HCT116 (cell line): ENCODE measurements around the gene KAZN. TPM values are rescaled to one million over a fixed set of nuclear protein-coding genes. Genes with fewer than 3 reads are reported as not detected.

Experiments used
- ATAC-seq: fragments of 200-7000 bp; cut with Tn5 transposase; 2 replicates; pipeline ENCODE4 v1.9.1; 2020; ENCODE audit warnings: mild to moderate bottlenecking, moderate library complexity
- BruUV-seq: library from RNA; stranded (reverse); fragments of 400-500 nt; replicated peaks from 2 replicates; lab custom pipeline; 2021; lab: Mats Ljungman, UMichigan
- CTCF ChIA-PET: fragments of 300-600 bp; sonication (Branson Sonifier 250); formaldehyde crosslinking; loops from one replicate; lab custom pipeline; 2021; ENCODE audit warnings: antibody characterized with exemption; lab: Charles Lee
- POLR2A ChIA-PET: fragments of 300-600, 350-600 bp; sonication (Branson Sonifier 250); formaldehyde crosslinking; loops from one replicate; lab custom pipeline; 2021; ENCODE audit warnings: antibody characterized with exemption; lab: Charles Lee
- RAD21 ChIA-PET, 2 experiments: fragments of 300-600 bp; sonication (Branson Sonifier 250); formaldehyde crosslinking; loops; one replicate each; lab custom pipeline; 2023; ENCODE audit warnings: low total read pairs in 2 of 2; ENCODE audit not compliant: uncharacterized antibody in 2 of 2, unreplicated experiment in 2 of 2, low non-redundant PET in 1 of 2; lab: Charles Lee
- DNase-seq: peaks from one replicate; pipeline ENCODE4 v3.0.0-alpha.2; 2010; ENCODE audit warnings: low read depth, low spot score
- H2AFZ ChIP-seq: fragments of 200-600 bp; shearing (Covaris generic), sonication (generic); 2 replicates; pipeline ENCODE4 v1.6.1; 2017; ENCODE audit warnings: low read depth, mixed run types, mixed read lengths, antibody characterized with exemption, low read length; ENCODE audit not compliant: poor library complexity, severe bottlenecking
- H3K27ac ChIP-seq: 2 replicates; pipeline ENCODE4 v1.5.1; 2012; ENCODE audit warnings: low read depth, low read length
- H3K27me3 ChIP-seq: fragments of 200-600 bp; sonication (generic); 2 replicates; pipeline ENCODE4 v1.6.1; 2016; ENCODE audit warnings: mixed run types, low read length, mixed read lengths; ENCODE audit not compliant: insufficient read depth
- H3K36me3 ChIP-seq, 2 experiments: fragments of 200-500 bp in 1 of 2; fragments of 200-600 bp in 1 of 2; sonication (Bioruptor generic) in 1 of 2; sonication (generic) in 1 of 2; 2 replicates each; pipeline versions ENCODE4 v1.5.1 to v1.6.1; 2014 to 2016; ENCODE audit warnings: low read length in 2 of 2, inconsistent platforms in 1 of 2, mixed read lengths in 1 of 2, mixed run types in 1 of 2; ENCODE audit not compliant: insufficient read depth in 2 of 2, control insufficient read depth in 1 of 2
- H3K4me1 ChIP-seq, 2 experiments: fragments of 200-600 bp in 1 of 2; sonication (generic) in 1 of 2; 2 replicates each; pipeline versions ENCODE4 v1.5.1 to v1.6.1; 2012 to 2017; ENCODE audit warnings: low read length in 2 of 2, inconsistent platforms in 1 of 2, mild to moderate bottlenecking in 1 of 2, mixed read lengths in 1 of 2, mixed run types in 1 of 2, moderate library complexity in 1 of 2; ENCODE audit not compliant: insufficient read depth in 2 of 2, control insufficient read depth in 1 of 2
- H3K4me2 ChIP-seq: fragments of 200-600 bp; sonication (generic); 2 replicates; pipeline ENCODE4 v1.6.1; 2017; ENCODE audit warnings: mixed run types, low read length, mixed read lengths
- H3K4me3 ChIP-seq, 2 experiments: fragments of 200-600 bp in 1 of 2; sonication (generic) in 1 of 2; replicated peaks in 1 of 2; 2 replicates each; pipeline ENCODE4 v1.5.1; 2011 to 2016; ENCODE audit warnings: low read length in 2 of 2, control low read depth in 1 of 2, low read depth in 1 of 2, mild to moderate bottlenecking in 1 of 2, mixed read lengths in 1 of 2, mixed run types in 1 of 2
- H3K79me2 ChIP-seq: fragments of 200-600 bp; sonication (generic); 2 replicates; pipeline ENCODE4 v1.6.1; 2017; ENCODE audit warnings: mild to moderate bottlenecking, mixed run types, low read length, moderate library complexity, mixed read lengths; ENCODE audit not compliant: insufficient read depth
- H3K9ac ChIP-seq: fragments of 200-600 bp; sonication (generic); 2 replicates; pipeline ENCODE4 v1.6.1; 2016; ENCODE audit warnings: low read length, mixed read lengths
- H3K9me2 ChIP-seq: fragments of 200-600 bp; sonication (generic), shearing (Covaris generic); 2 replicates; pipeline ENCODE4 v1.6.1; 2017; ENCODE audit warnings: mixed run types, mild to moderate bottlenecking, moderate library complexity; ENCODE audit not compliant: insufficient read depth
- H3K9me3 ChIP-seq, 2 experiments: fragments of 200-500 bp in 1 of 2; fragments of 200-600 bp in 1 of 2; sonication (Bioruptor generic) in 1 of 2; sonication (generic) in 1 of 2; 2 replicates each; pipeline ENCODE4 v1.6.1; 2014 to 2017; ENCODE audit warnings: low read length in 2 of 2, mixed read lengths in 2 of 2, inconsistent platforms in 1 of 2, low read depth in 1 of 2, mild to moderate bottlenecking in 1 of 2, mixed run types in 1 of 2, moderate library complexity in 1 of 2; ENCODE audit not compliant: control insufficient read depth in 1 of 2, insufficient read depth in 1 of 2
- H4K20me1 ChIP-seq: fragments of 200-600 bp; sonication (generic), shearing (Covaris generic); 2 replicates; pipeline ENCODE4 v1.6.1; 2017; ENCODE audit warnings: mixed run types, mild to moderate bottlenecking, moderate library complexity; ENCODE audit not compliant: insufficient read depth
- ATF3 ChIP-seq: IDR thresholded peaks from 2 replicates; pipeline ENCODE4 v1.6.1; 2012
- CBX3 ChIP-seq: IDR thresholded peaks from 2 replicates; pipeline ENCODE4 v1.6.1; 2012; ENCODE audit warnings: low read depth
- EGR1 ChIP-seq: IDR thresholded peaks from 2 replicates; pipeline ENCODE4 v1.6.1; 2012; ENCODE audit warnings: low read depth
- EZH2phosphoT487 ChIP-seq: fragments of 200-600 bp; IDR thresholded peaks from 2 replicates; pipeline ENCODE4 v1.6.1; 2018; ENCODE audit warnings: antibody characterized with exemption, borderline replicate concordance
- FOSL1 ChIP-seq: IDR thresholded peaks from 2 replicates; pipeline ENCODE4 v1.6.1; 2012; ENCODE audit warnings: low read depth
- JUND ChIP-seq: IDR thresholded peaks from 2 replicates; pipeline ENCODE4 v1.6.1; 2012
- POLR2A ChIP-seq: IDR thresholded peaks from 2 replicates; pipeline ENCODE4 v1.7.0; 2011; ENCODE audit warnings: borderline replicate concordance; ENCODE audit not compliant: insufficient read depth, insufficient read length; ENCODE audit errors: extremely low read depth
- POLR2AphosphoS5 ChIP-seq: IDR thresholded peaks from 2 replicates; pipeline ENCODE4 v1.6.1; 2011; ENCODE audit warnings: mild to moderate bottlenecking, low read depth, low read length, moderate library complexity
- RAD21 ChIP-seq: IDR thresholded peaks from 2 replicates; pipeline ENCODE4 v1.6.1; 2012; ENCODE audit warnings: low read depth, mild to moderate bottlenecking
- REST ChIP-seq: IDR thresholded peaks from 2 replicates; pipeline ENCODE4 v1.6.1; 2012; ENCODE audit warnings: low read depth
- SP1 ChIP-seq: IDR thresholded peaks from 2 replicates; pipeline ENCODE4 v1.6.1; 2012; ENCODE audit warnings: low read depth
- SRF ChIP-seq: IDR thresholded peaks from 2 replicates; pipeline ENCODE4 v1.6.1; 2012; ENCODE audit warnings: low read depth
- YY1 ChIP-seq: IDR thresholded peaks from 2 replicates; pipeline ENCODE4 v1.6.1; 2011; ENCODE audit warnings: low read length, low read depth, moderate library complexity, mild to moderate bottlenecking; ENCODE audit not compliant: insufficient replicate concordance; ENCODE audit errors: extremely low read depth
- ZFX ChIP-seq: fragments of 450-650 bp; IDR thresholded peaks from 2 replicates; pipeline ENCODE4 v1.6.1; 2017
- intact Hi-C: fragments of 100-400 bp; cut with micrococcal nuclease; formaldehyde crosslinking; loops from 2 replicates; pipeline ENCODE4 v1.10.0; 2022
- total RNA-seq: library from RNA; stranded (reverse); gene quantifications from one replicate; pipeline ENCODE4 v1.2.1, GENCODE V29; 2021; ENCODE audit not compliant: unreplicated experiment

Gene KAZN
- total RNA-seq, 1 experiment from 2014 or later: 13.4 TPM

- Histone ChIP-seq H3K4me2 (no peak overlapping the region), H3K9me2 (no peaks in the 10 kb centered on the region), H3K9ac (no peak overlapping the region), H2AFZ (no peak overlapping the region), H3K36me3 (no peaks in the 10 kb centered on the region), H3K27me3 (peaks cover 45% of the 10 kb centered on the region), H3K27ac (no peak overlapping the region), H3K4me1 (no peaks in the 10 kb centered on the region), H3K4me3 (no peak overlapping the region), H3K9me3 (no peaks in the 10 kb centered on the region), H4K20me1 (no peaks in the 10 kb centered on the region), H3K79me2 (no peaks in the 10 kb centered on the region)
- DNase-seq (no peak), ATAC-seq (no peak)
- ChIA-PET CTCF (no interaction called here), POLR2A (no interaction called here), RAD21 (no interaction called here)
- intact Hi-C loops: no loop called here
- BruUV-seq: no TSS peak
- no peak for TF ChIP-seq POLR2A
- TF ChIP-seq SRF: no peak
- no peak for TF ChIP-seq SP1
- TF ChIP-seq EZH2phosphoT487: no peak
- TF ChIP-seq FOSL1: no peak
- TF ChIP-seq POLR2AphosphoS5: no peak
- no peak for TF ChIP-seq RAD21
- TF ChIP-seq JUND: no peak
- no peak for TF ChIP-seq EGR1
- TF ChIP-seq ZFX: no peak
- no peak for TF ChIP-seq ATF3
- TF ChIP-seq REST: no peak
- no peak for TF ChIP-seq CBX3
- TF ChIP-seq YY1: no peak
Measured at GRCh38 chr1:14605945-14606344, 7.5 kb downstream of the KAZN start.
